ENCODE data around the gene ZRANB3.

ZRANB3 gene

DNA sequence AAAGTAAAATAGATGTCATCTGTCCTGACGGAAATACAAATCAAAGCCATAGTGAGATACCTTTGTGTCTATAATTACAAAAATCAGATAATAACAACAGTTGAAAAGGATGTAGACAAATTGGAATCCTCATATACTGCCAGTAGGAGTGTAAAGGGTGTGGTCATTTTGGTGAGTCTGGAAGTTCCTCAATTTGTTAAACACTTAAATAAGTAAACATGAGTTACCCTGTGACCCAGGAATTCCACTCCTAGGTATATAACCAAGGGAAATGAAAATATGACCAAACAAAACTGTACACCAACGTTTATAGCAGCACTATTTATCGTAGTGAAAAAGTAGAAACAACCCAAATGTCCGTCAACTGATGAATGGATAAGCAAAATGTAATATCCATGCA is 24.3 kb upstream of the ZRANB3 start:
- Histone ChIP-seq H4K20me1 (ENCODE audit: insufficient read depth, low read length) (no peaks in the 10 kb centered on the region), H3K79me2 (ENCODE audit: insufficient read depth, low read length) (peaks cover 92% of the 10 kb centered on the region), H3K9me3 (ENCODE audit: low read length) (no peaks in the 10 kb centered on the region), H2AFZ (ENCODE audit: low read length) (no peak overlapping the region), H3K9me2 (ENCODE audit: low read depth, low read length) (no peaks in the 10 kb centered on the region), H3K9ac (ENCODE audit: low read length) (no peak overlapping the region), H3K4me3 (ENCODE audit: low read depth, low read length, poor library complexity, severe bottlenecking) (no peak overlapping the region), H3K4me1 (ENCODE audit: insufficient read depth, low read length, severe bottlenecking) (no peaks in the 10 kb centered on the region), H3K27me3 (ENCODE audit: insufficient read depth, low read length) (no peaks in the 10 kb centered on the region), H3F3A (ENCODE audit: insufficient read depth, low read length) (no peaks in the 10 kb centered on the region), H3K4me2 (ENCODE audit: low read length) (no peak overlapping the region), H3K27ac (ENCODE audit: low read depth, low read length, poor library complexity, severe bottlenecking) (no peak overlapping the region), H3K36me3 (ENCODE audit: insufficient read depth, low read length) (peaks cover 21% of the 10 kb centered on the region)
- TF ChIP-seq EZH2 (IDR thresholded peaks at IDR 0.05; ENCODE audit: borderline replicate concordance, low read length), result no peak
- TF ChIP-seq, protein P1, sequence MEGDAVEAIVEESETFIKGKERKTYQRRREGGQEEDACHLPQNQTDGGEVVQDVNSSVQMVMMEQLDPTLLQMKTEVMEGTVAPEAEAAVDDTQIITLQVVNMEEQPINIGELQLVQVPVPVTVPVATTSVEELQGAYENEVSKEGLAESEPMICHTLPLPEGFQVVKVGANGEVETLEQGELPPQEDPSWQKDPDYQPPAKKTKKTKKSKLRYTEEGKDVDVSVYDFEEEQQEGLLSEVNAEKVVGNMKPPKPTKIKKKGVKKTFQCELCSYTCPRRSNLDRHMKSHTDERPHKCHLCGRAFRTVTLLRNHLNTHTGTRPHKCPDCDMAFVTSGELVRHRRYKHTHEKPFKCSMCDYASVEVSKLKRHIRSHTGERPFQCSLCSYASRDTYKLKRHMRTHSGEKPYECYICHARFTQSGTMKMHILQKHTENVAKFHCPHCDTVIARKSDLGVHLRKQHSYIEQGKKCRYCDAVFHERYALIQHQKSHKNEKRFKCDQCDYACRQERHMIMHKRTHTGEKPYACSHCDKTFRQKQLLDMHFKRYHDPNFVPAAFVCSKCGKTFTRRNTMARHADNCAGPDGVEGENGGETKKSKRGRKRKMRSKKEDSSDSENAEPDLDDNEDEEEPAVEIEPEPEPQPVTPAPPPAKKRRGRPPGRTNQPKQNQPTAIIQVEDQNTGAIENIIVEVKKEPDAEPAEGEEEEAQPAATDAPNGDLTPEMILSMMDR (IDR thresholded peaks at IDR 0.05; ENCODE audit: low read length), result no peak

DNA sequence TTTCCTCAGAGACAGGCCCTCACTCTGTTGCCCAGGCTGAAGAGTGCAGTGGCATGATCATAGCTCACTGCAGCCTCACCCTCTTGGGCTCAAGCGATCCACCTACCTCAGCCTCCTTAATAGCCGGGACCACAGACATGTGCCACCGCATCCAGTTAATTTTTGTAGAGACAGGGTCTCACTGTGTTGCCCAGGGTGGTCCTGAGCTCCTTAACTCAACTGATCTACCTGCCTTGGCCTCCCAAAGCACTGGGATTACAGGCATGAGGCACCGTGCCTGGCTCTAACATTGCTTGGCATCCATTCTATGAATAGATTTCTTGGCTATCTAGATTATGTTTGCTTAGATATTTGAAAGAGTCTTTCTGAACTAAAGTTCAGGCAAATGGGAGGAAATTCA is 21.9 kb upstream of the ZRANB3 start:
- Histone ChIP-seq H3K79me2 (ENCODE audit: insufficient read depth, low read length) (peaks cover 94% of the 10 kb centered on the region), H3K9ac (ENCODE audit: low read length) (no peak overlapping the region)
- TF ChIP-seq, protein P1 (IDR thresholded peaks at IDR 0.05; ENCODE audit: low read length), result no peak
- no peak for TF ChIP-seq EZH2 (IDR thresholded peaks at IDR 0.05; ENCODE audit: borderline replicate concordance, low read length)

GRCh38 chr2:135551356-135551755 is 20.3 kb upstream of the ZRANB3 start:
- no peaks in the 10 kb centered on the region for H3K27me3 ChIP-seq (ENCODE audit: insufficient read depth, low read length)
- H3K9ac ChIP-seq (ENCODE audit: low read length), result no peak overlapping the region
- H3F3A ChIP-seq (ENCODE audit: insufficient read depth, low read length), result no peaks in the 10 kb centered on the region
- no peak overlapping the region for H3K27ac ChIP-seq (ENCODE audit: low read depth, low read length, poor library complexity, severe bottlenecking)
- peaks cover 26% of the 10 kb centered on the region for H3K36me3 ChIP-seq (ENCODE audit: insufficient read depth, low read length)
- no peak overlapping the region for H3K4me2 ChIP-seq (ENCODE audit: low read length)
- TF ChIP-seq, protein P1 (IDR thresholded peaks at IDR 0.05; ENCODE audit: low read length), result no peak
- no peak for TF ChIP-seq EZH2 (IDR thresholded peaks at IDR 0.05; ENCODE audit: borderline replicate concordance, low read length)
- H3K4me1 ChIP-seq (ENCODE audit: insufficient read depth, low read length, severe bottlenecking), result no peaks in the 10 kb centered on the region
- no peak overlapping the region for H2AFZ ChIP-seq (ENCODE audit: low read length)
- peaks cover 95% of the 10 kb centered on the region for H3K79me2 ChIP-seq (ENCODE audit: insufficient read depth, low read length)
- H3K4me3 ChIP-seq (ENCODE audit: low read depth, low read length, poor library complexity, severe bottlenecking), result no peak overlapping the region
- H3K9me2 ChIP-seq (ENCODE audit: low read depth, low read length), result no peaks in the 10 kb centered on the region
- H4K20me1 ChIP-seq (ENCODE audit: insufficient read depth, low read length), result no peaks in the 10 kb centered on the region
- no peaks in the 10 kb centered on the region for H3K9me3 ChIP-seq (ENCODE audit: low read length)

More for the DNA sequence above, 21.9 kb upstream of the ZRANB3 start:
- Histone ChIP-seq H3K4me3 (ENCODE audit: low read depth, low read length, poor library complexity, severe bottlenecking) (no peak overlapping the region), H3K36me3 (ENCODE audit: insufficient read depth, low read length) (peaks cover 21% of the 10 kb centered on the region), H3F3A (ENCODE audit: insufficient read depth, low read length) (no peaks in the 10 kb centered on the region), H3K9me3 (ENCODE audit: low read length) (no peaks in the 10 kb centered on the region), H4K20me1 (ENCODE audit: insufficient read depth, low read length) (no peaks in the 10 kb centered on the region), H3K4me2 (ENCODE audit: low read length) (no peak overlapping the region), H2AFZ (ENCODE audit: low read length) (no peak overlapping the region), H3K27ac (ENCODE audit: low read depth, low read length, poor library complexity, severe bottlenecking) (no peak overlapping the region), H3K4me1 (ENCODE audit: insufficient read depth, low read length, severe bottlenecking) (no peaks in the 10 kb centered on the region), H3K27me3 (ENCODE audit: insufficient read depth, low read length) (no peaks in the 10 kb centered on the region), H3K9me2 (ENCODE audit: low read depth, low read length) (no peaks in the 10 kb centered on the region)

All from OCI-LY1 (cell line).